NCI-H345 treated with DMSO at 0.1 percent for 48 hours (cell line): Measurements from ENCODE around the gene LPAR6.

ENCODE experiments used
- DNase-seq: peaks from one replicate; lab custom pipeline; 2025; ENCODE audit not compliant: unreplicated experiment; lab: John Stamatoyannopoulos, UW

Gene LPAR6

DNA sequence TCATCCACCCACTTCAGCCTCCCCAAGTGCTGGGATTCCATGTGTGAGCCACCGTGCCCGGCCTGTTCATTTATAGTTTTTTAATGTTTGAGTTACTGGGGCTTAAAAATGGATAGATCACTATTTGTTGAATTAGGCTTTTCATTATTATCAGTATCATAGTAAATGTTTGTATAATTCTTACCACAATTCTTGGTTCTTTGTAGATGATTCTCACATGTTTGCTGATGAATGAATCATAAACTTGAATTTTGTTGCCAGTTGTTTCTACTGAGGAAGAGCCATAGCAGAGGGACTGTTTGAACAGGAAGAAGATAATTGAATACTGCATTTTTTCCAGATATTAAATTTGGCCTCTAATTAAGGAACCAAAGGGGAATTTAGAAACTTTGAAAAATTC lies 2.6 kb upstream of the LPAR6 start:
- no peak for DNase-seq

DNA sequence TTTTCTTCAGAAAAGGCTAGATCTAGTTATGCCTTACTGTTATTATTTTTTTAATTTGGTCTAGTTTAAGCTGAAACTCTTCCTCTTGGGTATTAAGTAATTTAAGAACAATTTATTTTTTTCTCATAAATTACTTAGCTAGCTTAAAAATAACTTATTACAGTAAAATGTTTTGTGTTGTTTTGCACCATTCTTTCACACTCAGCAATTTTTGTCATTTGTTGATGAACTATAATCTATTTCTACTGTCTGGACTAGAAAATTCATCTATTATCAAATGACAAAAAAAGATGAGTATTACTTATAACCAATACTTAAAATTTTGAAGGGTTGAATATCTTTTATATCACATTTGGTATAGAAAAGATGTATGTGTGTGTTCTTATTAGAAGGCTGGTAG lies 1.6 kb upstream of the LPAR6 start:
- no peak for DNase-seq

DNA sequence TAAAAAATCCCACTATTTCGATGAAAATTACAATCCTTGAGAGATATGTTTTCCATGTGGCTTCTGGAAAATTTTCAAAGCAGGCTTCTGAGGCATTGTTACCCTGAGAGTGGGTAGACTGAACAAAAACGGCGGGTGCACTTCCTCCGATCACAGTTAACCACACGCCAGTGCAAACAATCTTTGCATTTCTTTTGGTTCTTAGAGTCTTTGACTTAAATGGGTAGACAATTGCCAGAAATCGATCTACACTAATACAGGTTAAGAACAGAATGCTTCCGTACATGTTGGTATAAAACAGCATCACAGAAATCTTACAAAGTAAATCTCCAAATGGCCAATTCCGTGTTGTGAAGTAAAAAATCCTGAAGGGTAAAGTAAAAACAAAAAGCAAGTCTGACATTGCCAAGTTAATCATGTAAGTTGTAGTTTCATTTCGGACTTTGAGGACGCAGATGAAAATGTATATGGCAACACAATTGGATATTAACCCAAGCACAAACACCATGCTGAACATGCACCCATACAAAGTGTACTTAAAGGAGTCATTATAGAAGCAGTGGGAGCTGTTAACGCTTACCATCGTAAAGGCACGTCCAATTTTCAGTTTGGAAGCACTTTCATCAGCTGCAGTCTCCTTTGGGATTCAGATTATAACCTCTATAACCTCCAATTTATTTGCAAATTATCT lies 927 bp downstream of the LPAR6 start:
- no peak for DNase-seq

DNA sequence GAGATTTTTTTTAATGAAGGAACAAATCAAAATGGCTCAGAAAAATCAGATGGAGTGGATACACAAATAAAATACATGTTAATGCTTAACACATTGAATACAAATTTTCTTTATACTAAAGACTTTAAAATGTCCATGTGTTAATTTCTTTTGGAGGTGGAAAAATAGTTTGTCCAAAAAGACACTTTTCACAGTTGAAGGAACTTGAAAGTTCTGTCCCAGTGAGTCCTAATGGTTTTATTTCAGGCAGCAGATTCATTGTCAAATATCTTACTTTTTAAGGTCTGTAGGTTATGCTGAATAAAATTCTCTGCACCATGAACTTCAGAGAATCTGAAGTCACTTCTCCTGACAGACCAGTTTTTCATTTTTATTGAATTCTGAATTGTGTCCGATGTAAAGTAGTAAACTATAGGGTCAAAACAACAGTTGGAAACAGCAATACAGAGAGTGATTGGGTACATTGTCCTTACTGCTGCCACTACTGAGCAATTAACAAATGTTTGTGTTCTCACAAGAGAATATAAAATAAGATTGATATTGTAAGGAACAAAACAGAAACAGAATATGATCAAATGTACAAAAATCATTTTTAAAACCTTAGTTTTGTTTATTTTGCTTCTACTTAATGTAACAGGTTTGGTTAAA lies 1.6 kb downstream of the LPAR6 start:
- DNase-seq: no peak

DNA sequence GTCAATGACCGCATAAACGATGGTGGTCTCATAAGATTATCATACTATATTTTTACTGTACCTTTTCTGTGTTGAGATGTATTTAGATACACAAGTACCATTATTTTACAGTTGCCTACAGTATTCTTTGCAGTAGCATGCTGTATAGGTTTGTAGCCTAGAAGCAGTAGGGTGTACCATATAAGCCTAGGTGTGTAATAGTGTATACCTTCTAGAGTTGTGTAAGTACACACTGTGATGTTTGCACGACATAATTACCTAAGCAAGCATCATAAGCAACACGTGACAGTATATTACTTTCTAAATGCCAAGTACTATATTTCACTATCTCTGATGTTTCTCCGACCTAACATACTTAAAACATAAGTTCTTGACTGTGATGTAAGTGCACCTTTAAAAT lies 2.7 kb downstream of the LPAR6 start:
- DNase-seq: no peak

DNA sequence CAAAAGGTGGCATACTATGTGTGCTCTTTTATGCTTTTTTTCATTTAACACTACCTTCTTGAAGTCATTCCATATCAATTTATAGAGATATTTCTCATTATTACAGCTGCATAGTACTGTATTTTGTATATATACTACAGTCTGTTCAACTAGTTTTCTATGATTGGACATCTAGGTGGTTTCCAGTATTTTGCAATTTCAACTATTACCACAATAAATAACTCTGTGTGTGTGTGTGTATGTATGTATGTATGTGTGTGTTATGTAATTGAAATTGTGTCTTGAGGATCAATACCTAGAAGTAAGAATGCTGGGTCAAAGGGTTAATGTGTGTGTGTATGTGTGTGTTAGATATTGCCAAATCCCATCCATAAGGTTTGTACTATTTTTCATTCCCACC lies 7.0 kb downstream of the LPAR6 start:
- DNase-seq: no peak

DNA sequence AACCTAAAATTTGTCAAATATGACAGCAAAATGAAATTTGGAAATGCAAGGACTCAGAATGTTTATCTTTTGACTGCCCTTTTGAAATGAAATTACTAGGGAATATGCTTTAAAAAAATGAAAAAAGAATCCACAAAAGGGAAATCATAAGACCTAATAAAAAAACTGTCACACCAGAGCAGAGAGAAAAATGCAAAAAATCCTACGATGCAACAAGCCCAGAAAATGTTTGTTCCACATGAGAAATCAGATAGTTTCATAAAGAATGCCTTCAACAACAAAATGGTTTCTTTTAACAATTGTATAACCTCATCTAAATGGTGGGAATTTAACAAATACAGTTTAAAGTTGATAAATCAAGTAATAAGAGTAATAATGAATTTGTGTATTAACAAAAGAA lies 8.0 kb downstream of the LPAR6 start:
- no peak for DNase-seq

DNA sequence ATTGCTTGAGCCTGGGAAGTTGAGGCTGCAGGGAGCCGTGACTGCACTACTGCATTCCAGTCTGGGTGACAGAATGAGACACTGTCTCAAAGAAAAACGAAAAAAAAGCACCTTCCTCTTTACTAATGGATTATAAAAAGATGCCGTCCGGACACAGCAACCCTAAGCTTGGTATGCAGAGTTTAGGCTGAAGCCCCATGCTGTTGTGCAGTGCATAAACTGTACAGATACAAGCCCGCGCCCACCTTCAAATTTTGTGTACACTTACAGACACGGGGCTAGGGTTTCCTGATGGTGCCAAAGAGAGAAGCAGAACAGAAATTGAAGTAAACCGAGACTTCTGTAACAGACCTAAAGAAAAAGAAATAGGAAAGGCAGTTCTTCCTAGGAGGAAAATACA lies 9.0 kb downstream of the LPAR6 start:
- no peak for DNase-seq

DNA sequence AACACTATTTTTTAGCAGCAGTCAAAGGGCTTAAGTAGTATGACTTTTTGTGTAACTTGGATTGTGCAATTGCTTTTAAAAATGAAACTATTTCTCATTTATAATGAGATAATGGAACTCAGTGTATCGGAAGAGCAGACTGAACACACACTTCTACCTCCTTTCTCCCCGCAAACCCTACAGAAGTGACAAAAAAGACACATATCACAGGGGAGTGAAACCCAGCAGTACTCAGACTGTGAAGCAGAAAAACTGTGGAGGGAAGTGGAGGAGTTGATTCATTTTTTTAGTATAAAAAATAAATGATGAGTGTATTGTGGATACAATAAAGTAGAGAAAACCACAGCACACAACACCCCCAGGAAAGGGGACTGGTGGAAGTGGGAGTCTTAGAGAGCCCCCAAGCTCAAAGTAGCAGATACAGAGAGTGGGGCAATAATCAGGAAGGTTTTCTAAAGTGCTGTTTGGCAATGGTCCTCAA lies 9.7 kb downstream of the LPAR6 start:
- no peak for DNase-seq

DNA sequence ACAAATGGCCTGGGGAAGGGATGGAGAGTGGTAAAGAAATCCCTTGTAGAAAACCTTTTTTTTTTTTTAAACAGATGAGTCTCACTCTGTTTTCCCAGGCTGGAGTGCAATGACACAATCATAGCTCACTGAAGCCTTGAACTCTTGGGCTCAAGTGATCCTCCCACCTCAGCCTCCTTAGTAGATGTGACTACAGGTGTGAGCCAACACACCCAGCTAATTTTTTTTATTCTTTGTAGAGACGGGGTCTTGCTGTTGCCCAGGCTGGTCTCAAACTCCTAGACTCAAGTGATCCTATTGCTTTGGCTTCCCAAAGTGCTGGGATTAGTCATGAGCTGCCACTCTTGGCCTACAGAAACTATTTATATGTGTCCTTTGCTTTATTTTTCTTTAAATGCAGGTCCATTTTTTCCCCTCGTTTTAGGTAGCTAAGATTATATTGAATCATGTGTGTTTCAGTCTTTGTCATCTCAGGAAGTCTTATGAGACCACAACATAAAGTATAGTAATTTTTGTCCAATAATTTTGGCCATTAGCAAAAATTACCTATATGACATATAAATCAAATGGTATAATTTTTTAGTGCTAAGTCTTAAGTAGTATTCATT lies 10.5 kb downstream of the LPAR6 start:
- no peak for DNase-seq

DNA sequence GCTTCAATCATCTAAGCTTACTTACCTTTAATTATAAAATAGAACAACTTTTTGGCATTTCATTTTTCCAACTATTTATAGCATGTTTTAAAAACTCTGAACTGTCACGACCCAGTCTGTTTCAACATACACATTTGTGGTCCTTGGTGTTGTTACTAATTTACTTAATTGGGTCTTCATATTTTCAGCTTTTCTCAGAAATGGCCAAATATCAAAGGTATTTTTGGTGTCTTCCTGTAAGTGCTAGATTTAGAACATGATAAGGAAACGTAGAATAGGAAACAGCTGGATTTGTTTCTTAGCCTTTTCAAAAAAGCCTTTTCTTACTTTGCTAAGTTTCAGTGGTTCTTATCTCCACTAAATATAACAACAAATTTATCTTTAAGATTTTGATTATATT lies 11.4 kb downstream of the LPAR6 start:
- no peak for DNase-seq

DNA sequence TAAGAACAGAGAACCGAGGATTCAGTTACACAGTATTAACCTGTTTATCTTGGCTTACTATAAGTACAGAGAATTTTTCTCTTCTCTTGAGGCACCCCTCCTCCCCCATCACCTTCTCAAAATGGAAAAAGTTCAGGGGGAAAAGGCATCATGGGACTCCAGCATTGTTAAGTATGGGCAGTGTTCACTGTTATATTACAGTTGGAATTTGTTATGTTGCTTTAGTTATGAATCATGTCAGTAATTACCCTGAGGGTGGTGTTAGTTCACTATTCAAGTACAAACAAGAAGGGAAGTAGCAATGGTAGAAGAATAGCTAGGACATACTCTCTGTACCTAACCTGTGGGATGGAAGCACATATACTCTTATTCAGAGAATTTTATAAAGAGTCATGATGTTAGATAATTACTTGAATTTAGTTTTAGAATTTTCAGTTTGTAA lies 12.0 kb downstream of the LPAR6 start:
- no peak for DNase-seq

DNA sequence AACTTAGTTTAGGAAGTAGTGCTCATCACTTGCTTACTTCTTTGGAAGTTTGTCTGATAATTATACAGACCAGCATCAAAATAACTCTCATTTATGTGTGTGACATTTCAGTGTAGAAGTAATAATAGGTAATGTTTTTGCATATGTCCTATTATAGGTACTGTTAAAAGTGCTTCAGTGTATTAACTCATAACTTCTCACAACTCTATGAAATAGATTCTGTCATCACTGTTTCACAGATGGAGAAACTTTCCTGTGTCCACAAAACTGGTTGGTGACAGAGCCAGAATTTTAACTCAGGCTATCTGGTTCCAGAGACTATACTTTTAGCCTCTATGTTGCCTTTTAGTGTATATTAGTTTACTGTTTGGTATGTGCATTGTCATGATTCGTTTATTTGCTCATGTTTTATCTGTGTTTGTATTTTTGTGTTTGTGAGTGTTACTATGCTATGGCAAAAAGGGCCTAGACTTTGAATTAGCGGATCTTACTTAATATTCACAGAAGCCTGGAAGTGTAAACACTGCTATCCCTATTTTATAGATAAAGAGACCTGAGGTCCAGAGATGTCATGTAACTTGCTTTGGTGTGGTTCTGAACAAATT lies 12.7 kb downstream of the LPAR6 start:
- no peak for DNase-seq

DNA sequence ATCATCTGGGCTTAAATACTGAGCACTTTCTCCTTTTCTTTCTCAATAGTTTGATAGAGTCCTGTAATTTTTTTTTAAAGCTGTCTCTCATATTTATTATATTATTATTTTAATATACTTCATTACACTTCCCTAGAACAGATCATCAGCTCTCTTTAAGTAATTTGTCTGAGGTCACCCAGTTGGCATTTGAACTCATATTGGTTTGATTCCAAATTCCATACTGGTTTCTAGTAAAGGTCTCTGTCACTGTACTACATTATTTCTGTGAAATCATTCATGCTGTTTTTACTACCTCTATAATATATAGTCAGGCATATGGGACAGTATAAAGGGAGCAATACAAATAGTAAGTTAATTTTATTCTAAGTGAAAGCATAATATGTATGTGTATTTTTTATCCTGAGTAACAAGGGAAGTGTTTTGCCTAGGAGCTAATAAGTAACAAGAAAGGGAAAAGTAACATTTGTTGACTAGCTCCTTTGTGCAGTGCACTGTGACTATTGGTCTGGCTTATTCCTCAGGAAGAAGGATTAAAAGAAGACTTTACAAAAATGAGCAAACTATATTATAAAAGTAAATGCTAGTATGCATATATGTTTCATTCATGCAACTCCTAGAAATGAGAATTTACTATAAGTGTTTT lies 14.3 kb downstream of the LPAR6 start:
- no peak for DNase-seq

DNA sequence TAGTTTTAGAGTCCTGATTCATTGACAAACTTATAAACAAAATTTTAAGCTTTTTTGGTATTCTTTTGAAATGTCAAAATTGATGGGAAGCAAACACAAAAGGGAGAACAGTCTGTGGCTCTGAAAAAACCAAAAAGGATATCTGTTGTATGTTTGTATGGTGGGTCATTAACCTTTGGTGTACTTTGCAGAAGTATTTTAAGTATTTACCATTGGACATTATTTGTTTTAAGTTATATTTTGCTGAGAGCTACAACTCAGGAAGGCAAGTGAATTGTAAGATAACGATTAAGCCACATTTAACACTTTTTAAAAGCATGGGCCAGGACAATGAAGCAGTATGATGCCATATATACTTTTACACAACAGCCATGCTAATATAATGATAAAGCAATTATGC lies 15.2 kb downstream of the LPAR6 start:
- DNase-seq: no peak

DNA sequence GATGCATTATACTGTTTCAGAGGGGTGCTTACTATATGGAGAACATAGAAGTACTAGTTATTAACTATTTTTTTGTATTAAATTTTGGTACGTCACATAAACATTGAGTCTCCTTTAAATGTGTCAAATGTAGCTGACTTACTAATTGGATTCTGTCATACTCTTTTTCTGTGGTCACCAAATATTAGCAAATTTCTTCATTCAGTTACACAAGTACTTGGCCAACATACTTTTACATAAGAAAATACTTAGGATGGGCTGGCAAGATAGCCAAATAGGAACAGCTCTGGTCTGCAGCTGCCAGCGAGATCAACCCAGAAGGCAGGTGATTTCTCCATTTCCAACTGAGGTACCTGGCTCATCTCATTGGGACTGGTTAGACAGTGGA lies 19.2 kb downstream of the LPAR6 start:
- no peak for DNase-seq

DNA sequence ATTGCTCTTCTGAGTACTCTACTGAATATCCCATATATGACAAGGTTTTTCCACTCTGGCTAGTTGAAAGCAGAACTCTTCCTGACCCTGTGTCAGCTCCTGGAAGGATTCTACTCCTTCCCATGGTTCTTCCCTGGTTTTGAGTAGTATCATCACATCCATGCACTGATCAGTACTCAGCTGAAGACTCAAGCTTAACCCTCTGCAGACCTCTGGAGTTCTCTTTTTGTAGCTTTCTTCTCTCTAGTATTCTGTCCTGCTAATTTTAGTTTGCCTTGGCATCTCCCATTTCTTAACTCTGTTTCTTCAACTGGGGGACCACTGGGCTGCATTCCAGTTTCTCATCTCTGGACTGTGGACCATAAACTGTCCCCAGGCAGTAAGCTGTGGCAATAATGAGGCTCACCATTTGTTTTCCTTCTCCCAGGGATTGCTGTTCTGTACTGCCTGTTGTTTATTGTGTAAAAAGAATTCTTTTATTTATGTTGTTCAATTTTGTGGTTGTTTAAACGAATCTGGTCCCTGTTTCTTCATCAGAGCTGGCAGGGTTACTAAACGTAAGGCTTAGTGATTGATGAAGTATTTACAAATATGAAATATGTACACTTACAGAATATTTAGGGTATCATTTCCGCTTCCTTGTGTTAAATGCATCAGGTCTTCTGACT lies 19.7 kb downstream of the LPAR6 start:
- no peak for DNase-seq

DNA sequence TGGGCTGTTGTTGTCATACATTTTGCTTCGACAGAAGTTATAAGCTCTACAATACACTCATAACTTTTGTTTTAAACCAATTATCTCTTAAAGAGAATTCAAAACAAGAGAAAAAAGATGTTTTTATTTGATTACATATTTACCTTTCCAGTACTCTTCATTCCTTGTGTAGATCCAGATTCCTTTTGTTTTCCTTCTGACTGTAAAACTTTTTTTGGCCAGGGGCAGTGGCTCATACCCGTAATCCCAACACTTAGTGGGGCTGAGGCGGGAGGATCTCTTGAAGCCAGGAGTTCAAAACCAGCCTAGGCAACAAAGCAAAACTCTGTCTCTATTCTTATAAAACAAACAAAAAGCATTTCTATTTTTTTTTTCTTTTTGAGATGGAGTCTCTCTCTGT lies 21.7 kb downstream of the LPAR6 start:
- DNase-seq: no peak

DNA sequence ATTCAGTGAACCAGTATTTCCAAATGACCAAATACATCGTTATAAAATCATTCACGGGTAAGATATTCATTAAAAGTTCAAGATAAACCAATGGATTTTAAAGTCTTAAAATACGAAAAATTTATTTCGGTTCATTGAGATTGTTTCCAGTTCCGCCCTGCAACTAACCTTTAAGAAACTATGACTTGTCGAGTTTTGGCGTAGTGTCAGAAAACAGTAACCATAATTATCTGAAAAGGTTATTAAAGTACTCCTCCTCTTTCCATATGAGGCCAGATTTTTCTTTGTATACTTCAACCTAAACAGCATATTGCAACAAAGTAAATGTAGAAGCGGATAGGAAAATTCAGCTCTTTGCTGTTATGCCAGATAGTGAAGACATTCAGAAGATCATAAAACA lies 26.1 kb downstream of the LPAR6 start:
- DNase-seq: no peak

DNA sequence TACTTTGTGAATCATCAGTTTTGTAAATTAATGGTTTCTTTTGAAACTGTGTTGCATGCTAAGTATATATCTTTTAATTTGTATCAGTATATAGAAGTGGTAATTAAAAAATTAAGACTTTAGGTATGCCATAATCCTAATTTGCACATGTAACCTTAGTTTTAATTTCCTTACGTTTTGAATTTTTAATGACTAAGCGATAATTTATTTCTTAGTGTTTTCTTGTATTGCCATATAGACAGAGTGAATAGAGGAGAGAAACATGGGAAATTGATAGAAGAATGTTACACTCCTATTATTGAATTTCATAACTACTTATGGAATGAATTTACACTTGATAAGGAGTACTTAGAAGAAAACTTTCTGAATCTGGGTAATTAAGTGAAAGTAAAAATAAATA lies 29.5 kb downstream of the LPAR6 start:
- no peak for DNase-seq

DNA sequence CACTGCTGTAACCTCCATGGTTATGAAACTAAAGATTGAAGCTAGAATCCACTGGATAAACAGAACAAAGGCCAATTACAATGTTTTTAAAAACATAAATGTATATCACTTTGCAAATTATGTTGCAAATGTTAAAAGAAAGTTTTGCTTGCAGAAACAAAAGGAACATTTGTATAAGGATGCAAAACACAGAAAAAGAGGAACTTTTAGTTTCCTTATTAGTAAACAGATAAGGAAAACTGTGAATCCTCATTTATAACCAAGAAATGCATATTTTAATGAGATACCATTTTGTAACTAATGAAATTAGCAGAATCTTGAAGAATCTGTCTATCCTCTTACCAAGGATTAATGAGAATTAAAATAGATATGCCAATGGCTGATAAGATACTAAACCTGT lies 32.3 kb downstream of the LPAR6 start:
- DNase-seq: no peak
